ENCODE measurements around the gene PANX1. TPM values are rescaled to one million over a fixed set of nuclear protein-coding genes. Genes with fewer than 3 reads are reported as not detected.

The PANX1 gene
- total RNA-seq, 1 experiment from 2014 or later, result 59.3 TPM

DNA sequence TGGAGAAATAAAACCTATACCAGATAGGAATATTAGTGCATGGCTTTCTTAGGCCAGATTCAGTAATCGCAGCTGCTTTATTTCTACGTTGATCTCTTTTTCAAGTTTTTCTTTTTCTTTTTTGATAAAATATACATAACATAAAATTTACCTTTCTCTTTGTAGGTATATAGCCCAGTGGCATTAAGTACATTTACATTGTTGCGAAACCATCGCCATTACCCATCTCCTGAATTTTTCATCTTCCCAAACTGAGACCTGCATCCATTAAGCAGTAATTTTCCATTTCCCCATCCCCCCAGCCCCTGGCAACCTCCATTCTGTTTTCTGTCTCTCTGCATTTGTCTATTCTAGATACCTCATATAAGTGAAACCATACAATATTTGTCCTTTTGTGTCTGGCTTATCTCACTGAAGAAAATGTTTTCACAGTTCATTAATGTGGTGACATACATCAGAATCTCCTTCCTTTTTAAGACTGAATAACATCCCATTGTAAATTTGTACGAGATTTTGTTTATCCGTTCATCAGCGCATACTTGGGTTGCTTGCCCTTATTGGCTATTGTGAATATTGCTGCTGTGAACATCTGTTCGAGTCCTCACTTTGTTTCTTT, 41.4 kb downstream of the PANX1 start:
- no peak overlapping the region for H3K4me3 ChIP-seq (ENCODE audit: low read depth in 2 of 2, low read length in 2 of 2)
- no TSS peak for BruUV-seq (replicated peaks)
- H3K4me1 ChIP-seq (ENCODE audit: control insufficient read depth, insufficient read depth, low read length), result no peaks in the 10 kb centered on the region
- no peaks in the 10 kb centered on the region for H3K27me3 ChIP-seq (ENCODE audit: control insufficient read depth, insufficient read depth, low read length)
- POLR2A ChIA-PET, result no interaction called here
- CTCF ChIA-PET, result no interaction called here
- TF ChIP-seq SIN3A (IDR thresholded peaks at IDR 0.05; ENCODE audit: borderline replicate concordance, insufficient read depth, low read depth, low read length) (no peak), POLR2AphosphoS5 (IDR thresholded peaks at IDR 0.05; ENCODE audit: low read depth, low read length) (no peak), REST (IDR thresholded peaks at IDR 0.05; ENCODE audit: insufficient read depth in 1 of 2, low read depth in 2 of 2, low read length in 1 of 2) (no peak), TCF7L2 (IDR thresholded peaks at IDR 0.05; ENCODE audit: low read depth, low read length) (no peak)
- TF ChIP-seq, protein P1, sequence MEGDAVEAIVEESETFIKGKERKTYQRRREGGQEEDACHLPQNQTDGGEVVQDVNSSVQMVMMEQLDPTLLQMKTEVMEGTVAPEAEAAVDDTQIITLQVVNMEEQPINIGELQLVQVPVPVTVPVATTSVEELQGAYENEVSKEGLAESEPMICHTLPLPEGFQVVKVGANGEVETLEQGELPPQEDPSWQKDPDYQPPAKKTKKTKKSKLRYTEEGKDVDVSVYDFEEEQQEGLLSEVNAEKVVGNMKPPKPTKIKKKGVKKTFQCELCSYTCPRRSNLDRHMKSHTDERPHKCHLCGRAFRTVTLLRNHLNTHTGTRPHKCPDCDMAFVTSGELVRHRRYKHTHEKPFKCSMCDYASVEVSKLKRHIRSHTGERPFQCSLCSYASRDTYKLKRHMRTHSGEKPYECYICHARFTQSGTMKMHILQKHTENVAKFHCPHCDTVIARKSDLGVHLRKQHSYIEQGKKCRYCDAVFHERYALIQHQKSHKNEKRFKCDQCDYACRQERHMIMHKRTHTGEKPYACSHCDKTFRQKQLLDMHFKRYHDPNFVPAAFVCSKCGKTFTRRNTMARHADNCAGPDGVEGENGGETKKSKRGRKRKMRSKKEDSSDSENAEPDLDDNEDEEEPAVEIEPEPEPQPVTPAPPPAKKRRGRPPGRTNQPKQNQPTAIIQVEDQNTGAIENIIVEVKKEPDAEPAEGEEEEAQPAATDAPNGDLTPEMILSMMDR (IDR thresholded peaks at IDR 0.05), result no peak
- H3K27ac ChIP-seq (ENCODE audit: low read length), result no peak overlapping the region
- DNase-seq (ENCODE audit: low read depth, low spot score) (no peak), ATAC-seq (no peak)
- in situ Hi-C loops (cut with HindIII; ENCODE audit: low pct_unique_long_range_greater_than_20kb, low sequenced_read_pairs) (no loop called here), intact Hi-C loops (cut with micrococcal nuclease; ENCODE audit: unreplicated experiment) (loop anchor here (5.0 to 10.0 kb wide), 2 partner anchors 275 to 332 kb away; no protein-coding TSS in a partner anchor)
- no peaks in the 10 kb centered on the region for H3K9me3 ChIP-seq (ENCODE audit: control insufficient read depth, insufficient read depth, low read depth, low read length)
- H3K36me3 ChIP-seq (ENCODE audit: control insufficient read depth, insufficient read depth, low read length), result no peaks in the 10 kb centered on the region

- intact Hi-C loops (cut with micrococcal nuclease; ENCODE audit: unreplicated experiment), result loop anchor here (5.0 to 10.0 kb wide), 2 partner anchors 276 to 331 kb away; no protein-coding TSS in a partner anchor
Observed at GRCh38 chr11:94170953-94171352, 42.3 kb downstream of the PANX1 start.

More at GRCh38 chr11:94170953-94171352, 42.3 kb downstream of the PANX1 start:
- ChIA-PET CTCF (no interaction called here), POLR2A (no interaction called here)
- ATAC-seq (no peak), DNase-seq (ENCODE audit: low read depth, low spot score) (no peak)
- in situ Hi-C loops (cut with HindIII; ENCODE audit: low pct_unique_long_range_greater_than_20kb, low sequenced_read_pairs), result no loop called here
- no peaks in the 10 kb centered on the region for H3K27me3 ChIP-seq (ENCODE audit: control insufficient read depth, insufficient read depth, low read length)
- H3K36me3 ChIP-seq (ENCODE audit: control insufficient read depth, insufficient read depth, low read length), result no peaks in the 10 kb centered on the region
- H3K27ac ChIP-seq (ENCODE audit: low read length), result no peak overlapping the region
- no peak overlapping the region for H3K4me3 ChIP-seq (ENCODE audit: low read depth in 2 of 2, low read length in 2 of 2)
- no peaks in the 10 kb centered on the region for H3K9me3 ChIP-seq (ENCODE audit: control insufficient read depth, insufficient read depth, low read depth, low read length)
- BruUV-seq (replicated peaks), result no TSS peak
- TF ChIP-seq SIN3A (IDR thresholded peaks at IDR 0.05; ENCODE audit: borderline replicate concordance, insufficient read depth, low read depth, low read length) (no peak), TCF7L2 (IDR thresholded peaks at IDR 0.05; ENCODE audit: low read depth, low read length) (no peak), REST (IDR thresholded peaks at IDR 0.05; ENCODE audit: insufficient read depth in 1 of 2, low read depth in 2 of 2, low read length in 1 of 2) (no peak), POLR2AphosphoS5 (IDR thresholded peaks at IDR 0.05; ENCODE audit: low read depth, low read length) (no peak)
- TF ChIP-seq, protein P1 (IDR thresholded peaks at IDR 0.05), result no peak
- H3K4me1 ChIP-seq (ENCODE audit: control insufficient read depth, insufficient read depth, low read length), result no peaks in the 10 kb centered on the region
